GM13976 (cell line): ENCODE data around the gene PCP2.

Source experiments
- DNase-seq: peaks from one replicate; pipeline ENCODE4 v3.0.0; 2012; ENCODE audit warnings: low spot score
- CTCF ChIP-seq: IDR thresholded peaks from 2 replicates; pipeline ENCODE4 v1.5.1; 2012; ENCODE audit warnings: borderline replicate concordance, mild to moderate bottlenecking; ENCODE audit not compliant: insufficient read depth; ENCODE audit errors: extremely low read depth, missing control alignments, control extremely low read depth
- in situ Hi-C: fragments of 300-500 bp; cut with MboI; formaldehyde crosslinking; loops from one replicate; pipeline ENCODE4 v1.12.0; 2022; ENCODE audit warnings: low sequenced_read_pairs, mixed read lengths, inconsistent platforms; ENCODE audit not compliant: unreplicated experiment

PCP2 gene

DNA sequence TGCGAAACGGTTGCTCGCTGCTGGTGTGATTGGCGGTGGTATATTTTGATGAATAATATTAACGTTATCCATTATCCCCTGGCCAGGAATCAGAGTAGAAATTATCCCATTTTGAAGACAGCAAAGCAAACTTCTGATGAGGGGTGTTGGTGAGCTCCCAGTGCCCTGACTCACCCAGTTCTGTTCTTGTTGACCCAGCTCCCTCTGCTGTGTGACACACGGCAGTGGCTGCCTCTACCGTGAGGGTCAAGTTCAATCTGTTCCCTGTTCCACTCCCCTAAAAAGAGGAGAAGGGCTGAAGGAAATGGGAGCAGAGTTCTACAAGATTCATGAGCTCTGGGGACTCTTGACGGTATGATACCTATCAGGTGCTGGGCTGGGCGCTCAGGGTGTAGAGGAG, 35.8 kb downstream of the PCP2 start:
- TF ChIP-seq CTCF = no peak
- no peak for DNase-seq
- in situ Hi-C loops = no loop called here

DNA sequence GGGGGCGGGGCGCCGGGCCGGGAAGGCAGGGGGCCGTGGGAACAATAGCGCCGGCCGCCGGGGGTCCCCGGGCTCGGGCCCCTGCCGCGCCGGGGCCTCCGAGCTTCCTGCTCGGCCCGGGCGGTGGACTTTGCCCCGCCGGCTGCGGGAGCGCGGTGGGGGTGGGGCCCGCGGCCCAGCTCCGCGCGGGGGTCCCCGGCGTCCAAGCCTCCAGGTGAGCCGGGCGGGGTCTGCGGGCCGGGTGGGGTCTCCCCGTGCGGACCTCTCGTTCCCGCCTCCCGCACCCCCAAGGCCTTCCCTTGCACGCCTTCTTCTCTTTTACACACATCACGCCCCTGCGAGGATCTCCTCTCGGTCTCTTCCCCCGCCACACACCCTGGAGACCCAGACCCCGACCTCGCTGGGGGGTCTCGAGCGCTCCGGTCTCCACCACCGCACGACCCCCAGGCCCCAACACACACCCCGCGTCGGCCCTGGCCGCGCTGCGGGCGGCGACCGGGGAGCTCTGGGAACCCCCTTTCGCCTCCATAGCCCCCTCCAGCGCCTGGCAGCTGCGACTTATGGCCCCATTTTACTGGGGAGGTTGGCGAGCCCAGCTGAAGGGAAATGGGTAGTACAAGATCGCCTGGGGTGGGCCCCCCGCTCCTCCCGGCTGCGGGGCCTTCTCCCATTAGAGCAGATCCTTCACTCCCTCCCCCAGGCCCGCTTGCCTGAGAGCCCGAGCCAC, 37.1 kb downstream of the PCP2 start:
- in situ Hi-C loops = no loop called here
- peak; percentile 64 for DNase-seq
- no peak for TF ChIP-seq CTCF

DNA sequence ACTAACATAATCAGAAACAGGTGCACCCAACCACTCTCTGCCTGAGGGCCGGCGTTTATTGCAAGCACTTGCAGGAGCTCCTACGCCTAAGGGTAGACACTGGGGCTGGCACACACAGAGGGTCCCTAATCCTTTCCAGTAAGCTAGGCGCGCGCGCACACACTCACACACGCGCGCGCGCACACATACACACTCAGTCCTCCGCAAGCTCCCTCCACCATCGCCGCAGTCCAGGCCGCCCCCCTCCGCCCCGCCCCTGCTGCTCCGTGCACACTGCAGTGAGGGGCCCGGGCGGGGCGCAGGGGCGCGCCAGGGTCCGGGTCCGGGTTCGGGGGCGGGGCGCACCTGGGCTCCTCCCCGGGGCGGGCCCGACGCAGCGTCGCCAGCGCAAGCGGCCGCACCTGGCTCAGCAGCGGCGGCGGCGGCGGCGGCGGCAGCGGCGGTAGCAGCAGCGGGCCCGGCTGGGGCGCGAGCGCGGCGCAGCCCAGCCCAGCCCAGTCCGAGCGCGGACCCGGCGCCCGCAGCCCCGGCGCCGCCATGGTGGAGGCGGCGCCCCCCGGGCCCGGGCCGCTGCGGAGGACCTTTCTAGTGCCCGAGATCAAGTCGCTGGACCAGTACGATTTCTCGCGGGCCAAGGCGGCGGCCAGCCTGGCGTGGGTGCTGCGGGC, 37.9 kb downstream of the PCP2 start, which contains the start of gene CAMSAP3:
CAMSAP3 (plus strand) TSS at position 398 of the 668 bp plus-strand sequence; CDS start at position 538, 140 bp downstream.
- peak; percentile 85 for DNase-seq
- TF ChIP-seq CTCF = no peak
- in situ Hi-C loops = no loop called here

GRCh38 chr19:7590256-7590655, 43.3 kb downstream of the PCP2 start:
- DNase-seq = no peak
- TF ChIP-seq CTCF = no peak
- in situ Hi-C loops = no loop called here

GRCh38 chr19:7589822-7590221, 43.7 kb downstream of the PCP2 start:
- TF ChIP-seq CTCF = no peak
- in situ Hi-C loops = no loop called here
- no peak for DNase-seq

DNA sequence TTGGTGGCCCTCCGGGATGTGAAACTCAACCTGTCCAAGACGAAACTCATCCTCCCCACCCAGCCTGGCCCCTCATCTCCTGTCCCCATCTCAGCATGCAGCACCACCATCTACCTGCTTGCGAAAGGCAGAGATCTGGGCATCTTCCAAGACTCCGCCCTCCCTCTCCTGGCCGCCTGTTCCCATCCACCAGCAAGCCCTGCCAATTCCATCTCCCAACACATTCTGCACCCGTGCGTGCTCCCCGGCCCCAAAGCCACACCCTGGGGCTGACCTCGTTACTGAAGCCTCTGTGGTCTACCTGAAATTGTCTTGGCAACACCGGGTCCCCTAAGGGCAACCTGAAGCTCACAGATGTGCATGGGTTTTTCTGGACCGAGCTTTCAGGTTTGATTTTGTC, 51.1 kb downstream of the PCP2 start:
- in situ Hi-C loops = no loop called here
- no peak for TF ChIP-seq CTCF
- no peak for DNase-seq
